Testis (tissue), 3 donors: ENCODE results near the gene PROB1. TPM values are rescaled to one million over a fixed set of nuclear protein-coding genes. Genes with fewer than 3 reads are reported as not detected.

Experiments used
- DNase-seq: peaks from one replicate; pipeline ENCODE4 v3.0.0-alpha.2; 2019
- H3K27ac ChIP-seq, 2 donors: fragments of 200-600 bp; sonication (generic); one replicate each; pipeline ENCODE4 v1.5.1; 2019
- H3K27me3 ChIP-seq: fragments of 200-600 bp; sonication (generic); one replicate; pipeline ENCODE4 v1.5.1; 2019
- H3K36me3 ChIP-seq: fragments of 200-600 bp; sonication (generic); one replicate; pipeline ENCODE4 v1.5.1; 2017; ENCODE audit warnings: low read depth; ENCODE audit errors: missing control alignments
- H3K4me1 ChIP-seq: fragments of 200-600 bp; sonication (generic); one replicate; pipeline ENCODE4 v1.5.1; 2019
- H3K4me3 ChIP-seq, 2 donors: fragments of 200-600 bp; sonication (generic); one replicate each; pipeline ENCODE4 v1.5.1; 2017 to 2019
- H3K9me3 ChIP-seq: fragments of 200-600 bp; sonication (generic); one replicate; pipeline ENCODE4 v1.5.1; 2017
- POLR2A ChIP-seq: fragments of 450-650 bp; IDR thresholded peaks from one replicate; pipeline ENCODE4 v1.6.1; 2017; ENCODE audit warnings: antibody characterized with exemption, mild to moderate bottlenecking, moderate library complexity
- WGBS, 2 donors: methylation state at CpG; one replicate each; pipeline ENCODE4 v1.1.5; 2018; 5-methylcytosine and 5-hydroxymethylcytosine counted together
- intact Hi-C: fragments of 100-400 bp; cut with DNase I; formaldehyde crosslinking; loops from one replicate; pipeline ENCODE4 v1.15.1; 2023; ENCODE audit warnings: low total_unique reads
- polyA plus RNA-seq: library from polyadenylated mRNA; stranded (reverse); fragments of 350-450 nt; fragmentation: Illumina TruSeq; extraction: RNeasy Lipid Tissue Mini Kit (QIAGEN cat#74804); gene quantifications from one replicate; pipeline ENCODE4 v1.2.3, GENCODE V29; 2014; ENCODE audit warnings: low read depth, low replicate concordance; ENCODE audit not compliant: insufficient read depth
- total RNA-seq, 2 donors: library from RNA; depleted of rRNA; stranded (reverse); fragments of >200 nt; gene quantifications; one replicate each; pipeline ENCODE4 v1.2.3, GENCODE V29; 2016
- TF ChIP-seq, protein P1 (sequence below), 3 experiments: fragments of 450-650 bp in 2 of 3; fragments of 200-600 bp in 1 of 3; sonication (generic) in 1 of 3; IDR thresholded peaks; one replicate each; pipeline ENCODE4 v1.5.1; 2016 to 2019; ENCODE audit warnings: antibody characterized with exemption in 3 of 3, mild to moderate bottlenecking in 2 of 3, moderate library complexity in 1 of 3

PROB1 gene
- total and polyA plus RNA-seq, 3 donors from 2014 or later = 1.5 to 3.6 (median 2.7) TPM

DNA sequence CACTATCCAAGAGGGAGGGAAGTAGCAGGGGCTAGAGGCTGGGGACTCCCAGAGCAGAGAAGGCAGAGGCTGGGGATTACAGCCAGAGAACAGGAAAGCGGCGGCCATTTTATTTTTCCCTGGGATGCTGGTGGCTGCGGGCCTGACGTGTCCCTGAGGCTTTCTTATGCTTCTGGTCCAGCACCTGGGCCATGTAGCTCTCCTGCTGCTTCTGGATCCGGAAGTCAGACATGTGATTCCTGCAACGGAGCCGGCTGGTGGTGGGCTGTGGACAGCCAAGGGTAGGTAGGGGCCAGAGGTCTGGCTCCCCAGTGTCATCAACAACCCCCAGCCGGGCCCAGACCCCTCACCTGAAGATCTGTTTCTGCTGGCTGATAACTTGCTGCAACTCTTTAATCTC is 1.8 kb upstream of the PROB1 start:
- no peaks in the 10 kb centered on the region for H3K36me3 ChIP-seq
- H3K4me1 ChIP-seq = peaks cover 8% of the 10 kb centered on the region
- no peaks in the 10 kb centered on the region for H3K27me3 ChIP-seq
- TF ChIP-seq, protein P1, sequence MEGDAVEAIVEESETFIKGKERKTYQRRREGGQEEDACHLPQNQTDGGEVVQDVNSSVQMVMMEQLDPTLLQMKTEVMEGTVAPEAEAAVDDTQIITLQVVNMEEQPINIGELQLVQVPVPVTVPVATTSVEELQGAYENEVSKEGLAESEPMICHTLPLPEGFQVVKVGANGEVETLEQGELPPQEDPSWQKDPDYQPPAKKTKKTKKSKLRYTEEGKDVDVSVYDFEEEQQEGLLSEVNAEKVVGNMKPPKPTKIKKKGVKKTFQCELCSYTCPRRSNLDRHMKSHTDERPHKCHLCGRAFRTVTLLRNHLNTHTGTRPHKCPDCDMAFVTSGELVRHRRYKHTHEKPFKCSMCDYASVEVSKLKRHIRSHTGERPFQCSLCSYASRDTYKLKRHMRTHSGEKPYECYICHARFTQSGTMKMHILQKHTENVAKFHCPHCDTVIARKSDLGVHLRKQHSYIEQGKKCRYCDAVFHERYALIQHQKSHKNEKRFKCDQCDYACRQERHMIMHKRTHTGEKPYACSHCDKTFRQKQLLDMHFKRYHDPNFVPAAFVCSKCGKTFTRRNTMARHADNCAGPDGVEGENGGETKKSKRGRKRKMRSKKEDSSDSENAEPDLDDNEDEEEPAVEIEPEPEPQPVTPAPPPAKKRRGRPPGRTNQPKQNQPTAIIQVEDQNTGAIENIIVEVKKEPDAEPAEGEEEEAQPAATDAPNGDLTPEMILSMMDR (IDR thresholded peaks at IDR 0.05) = no peak
- TF ChIP-seq POLR2A = no peak
- WGBS, 2 donors = 73 to 77% methylated on average over 7 to 8 of the region's 8 CpGs
- DNase-seq = no peak
- intact Hi-C loops = no loop called here
- no peak overlapping the region for H3K27ac ChIP-seq
- H3K9me3 ChIP-seq = no peaks in the 10 kb centered on the region
- H3K4me3 ChIP-seq = no peak overlapping the region

DNA sequence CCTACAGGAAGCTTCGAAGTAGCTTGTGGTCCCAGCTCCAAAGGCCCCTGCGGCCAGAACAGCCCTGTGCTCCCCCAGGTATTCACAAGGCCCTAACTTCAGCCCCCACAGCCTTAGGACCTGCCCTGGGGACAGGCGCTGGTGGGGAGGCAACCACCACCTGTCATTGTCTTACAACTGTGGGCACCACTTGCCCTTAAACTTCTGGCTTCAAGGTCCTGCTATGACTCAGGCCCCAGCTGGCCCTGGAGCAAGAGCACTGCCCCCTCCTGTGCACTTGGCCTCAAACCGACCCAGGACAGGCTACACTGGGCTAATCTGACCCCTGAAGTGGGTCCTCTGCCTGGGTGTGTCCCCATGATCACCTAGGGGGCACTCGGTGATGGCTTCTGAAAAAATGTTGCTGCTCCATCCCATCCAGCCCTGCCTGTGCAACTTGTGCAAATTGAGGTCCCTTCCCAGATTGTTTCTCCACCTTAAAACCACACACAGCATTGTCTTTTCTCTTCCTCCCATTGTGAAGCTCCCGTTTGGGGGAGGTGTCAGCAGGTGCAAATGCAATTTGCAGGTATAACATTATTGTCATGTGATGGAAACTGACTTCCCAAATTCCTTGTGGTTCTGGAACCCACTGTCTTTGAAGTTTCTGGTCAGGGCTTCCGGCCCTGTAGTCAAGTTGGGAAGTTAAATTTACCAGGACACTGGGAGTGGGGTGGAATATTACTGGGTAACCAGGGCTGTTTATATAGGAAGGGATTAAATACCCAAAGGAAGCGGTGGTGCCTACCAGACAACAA is 1.1 kb upstream of the PROB1 start:
- Histone ChIP-seq H3K36me3 (no peaks in the 10 kb centered on the region), H3K4me3 (no peak overlapping the region), H3K27ac (no peak overlapping the region), H3K9me3 (no peaks in the 10 kb centered on the region), H3K27me3 (no peaks in the 10 kb centered on the region), H3K4me1 (peaks cover 8% of the 10 kb centered on the region)
- DNase-seq = no peak
- intact Hi-C loops = no loop called here
- TF ChIP-seq, protein P1 (IDR thresholded peaks at IDR 0.05) = no peak
- 66 to 75% methylated on average over 5 to 8 of the region's 8 CpGs for WGBS, 2 donors

DNA sequence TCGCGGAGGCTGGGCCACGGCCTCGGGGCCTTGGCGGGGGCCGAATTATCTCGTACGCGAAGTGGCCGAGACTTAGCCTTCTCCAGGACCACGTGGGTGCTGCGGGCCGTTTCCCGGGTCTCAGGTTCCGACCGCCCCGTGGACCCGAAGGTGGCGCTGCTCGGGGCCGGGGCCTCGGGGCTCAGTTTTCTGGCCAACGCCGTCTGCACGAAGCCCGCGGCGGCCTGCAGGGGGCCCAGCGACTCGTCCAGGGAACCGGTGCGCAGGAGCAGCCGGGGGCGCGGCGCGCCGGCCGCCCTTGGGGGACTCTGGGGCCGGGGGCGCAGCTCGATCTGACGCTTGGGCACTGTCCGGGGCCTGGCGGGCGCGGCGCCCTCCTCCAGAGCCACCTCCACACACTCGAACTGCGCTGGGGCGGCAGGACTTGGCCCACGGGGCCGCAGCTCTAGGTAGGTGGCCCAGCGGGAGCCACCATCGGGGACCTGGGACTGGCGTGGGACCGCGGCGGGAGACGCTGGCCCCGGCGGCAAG is 716 bp downstream of the PROB1 start:
- Histone ChIP-seq H3K4me1 (peaks cover 8% of the 10 kb centered on the region), H3K4me3 (peak overlapping the region; percentile 55 to 59), H3K27me3 (no peaks in the 10 kb centered on the region), H3K27ac (peak overlapping the region in 1 of 2 donors; percentile 78), H3K36me3 (no peaks in the 10 kb centered on the region), H3K9me3 (no peaks in the 10 kb centered on the region)
- intact Hi-C loops = no loop called here
- no peak for DNase-seq
- TF ChIP-seq, protein P1 (IDR thresholded peaks at IDR 0.05) = no peak
- no peak for TF ChIP-seq POLR2A
- WGBS, 2 donors = 21 to 24% methylated on average over 4 to 29 of the region's 62 CpGs

DNA sequence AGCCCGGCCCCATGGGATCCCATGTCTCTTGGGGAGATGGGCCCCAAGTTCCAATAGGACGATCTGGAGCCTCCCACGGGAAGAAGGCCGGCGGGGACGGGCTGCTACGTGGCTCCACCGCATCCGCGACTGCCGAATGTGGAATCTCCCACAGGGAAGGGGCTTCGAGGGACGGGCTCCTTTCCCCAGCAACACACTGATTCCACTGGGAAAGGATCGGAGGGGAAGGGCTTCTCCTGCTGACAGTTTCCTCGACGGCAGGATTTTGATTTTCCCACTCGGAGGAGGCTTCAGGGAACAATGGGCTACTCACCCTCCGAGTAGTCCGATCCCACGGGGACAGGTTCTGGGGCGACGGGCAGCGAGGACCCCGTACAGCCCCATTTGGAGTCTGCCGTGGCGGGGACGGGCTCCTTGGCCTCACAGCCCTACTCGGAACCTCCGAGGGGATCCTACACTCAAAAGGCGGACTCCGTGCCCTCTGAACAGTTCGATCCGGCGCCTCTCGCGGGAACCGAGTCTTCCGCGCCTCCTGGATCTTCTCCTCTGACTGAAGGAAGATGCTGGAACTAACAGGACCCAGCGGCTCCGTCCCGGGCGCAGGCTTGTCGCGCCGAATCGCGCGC is 1.3 kb downstream of the PROB1 start:
- no peak overlapping the region for H3K27ac ChIP-seq
- no peaks in the 10 kb centered on the region for H3K9me3 ChIP-seq
- TF ChIP-seq, protein P1 (IDR thresholded peaks at IDR 0.05) = no peak
- no peak for TF ChIP-seq POLR2A
- 16 to 35% methylated on average over 36 to 39 of the region's 49 CpGs for WGBS, 2 donors
- DNase-seq = no peak
- H3K4me1 ChIP-seq = peaks cover 8% of the 10 kb centered on the region
- no peaks in the 10 kb centered on the region for H3K36me3 ChIP-seq
- H3K4me3 ChIP-seq = peak overlapping the region; percentile 55 to 59
- intact Hi-C loops = no loop called here
- no peaks in the 10 kb centered on the region for H3K27me3 ChIP-seq
